IMR-90 (cell line): ENCODE results near the gene MECR. TPM values are rescaled to one million over a fixed set of nuclear protein-coding genes. Genes with fewer than 3 reads are reported as not detected.

Experiments
- ATAC-seq: fragments of 200-7000 bp; cut with Tn5 transposase; 2 replicates; pipeline ENCODE4 v1.9.1; 2020; ENCODE audit warnings: low read depth, mild to moderate bottlenecking, moderate library complexity
- BruUV-seq: library from RNA; stranded (reverse); fragments of 400-500 nt; replicated peaks from 2 replicates; lab custom pipeline; 2021; lab: Mats Ljungman, UMichigan
- CTCF ChIA-PET: fragments of 300-600 bp; formaldehyde crosslinking; extraction: SDS; loops from one replicate; lab custom pipeline; 2021; ENCODE audit warnings: antibody characterized with exemption; lab: Yijun Ruan, JAX
- POLR2A ChIA-PET: fragments of 300-600 bp; sonication (Branson Sonifier 250); formaldehyde crosslinking; loops from one replicate; lab custom pipeline; 2022; ENCODE audit warnings: antibody characterized with exemption; ENCODE audit not compliant: unreplicated experiment; lab: Charles Lee
- DNase-seq: peaks from one replicate; pipeline ENCODE4 v3.0.0; 2013
- H2AFZ ChIP-seq: replicated peaks from 2 replicates; pipeline ENCODE3; 2013; ENCODE audit warnings: low read length, mild to moderate bottlenecking; ENCODE audit not compliant: poor library complexity
- H2AK5ac ChIP-seq: 2 replicates; pipeline ENCODE4 v1.6.1; 2013; ENCODE audit warnings: low read depth, low read length, inconsistent platforms
- H2AK9ac ChIP-seq: replicated peaks from 2 replicates; pipeline ENCODE3; 2013; ENCODE audit warnings: mild to moderate bottlenecking, low read depth, low read length, moderate library complexity; ENCODE audit not compliant: poor library complexity
- H2BK120ac ChIP-seq: 2 replicates; pipeline ENCODE4 v1.6.1; 2013; ENCODE audit warnings: low read depth, low read length, inconsistent platforms
- H2BK15ac ChIP-seq: 3 replicates; pipeline ENCODE4 v1.6.1; 2013; ENCODE audit warnings: low read depth, low read length, inconsistent platforms
- H2BK20ac ChIP-seq: 2 replicates; pipeline ENCODE4 v1.6.1; 2013; ENCODE audit warnings: low read depth, mild to moderate bottlenecking, inconsistent platforms, low read length, moderate library complexity
- H2BK5ac ChIP-seq: 2 replicates; pipeline ENCODE4 v1.6.1; 2013; ENCODE audit warnings: mild to moderate bottlenecking, low read depth, low read length, inconsistent platforms; ENCODE audit not compliant: poor library complexity, severe bottlenecking
- H3K14ac ChIP-seq: replicated peaks from 2 replicates; pipeline ENCODE4 v1.6.1; 2013; ENCODE audit warnings: low read depth, low read length, inconsistent platforms
- H3K18ac ChIP-seq: 2 replicates; pipeline ENCODE4 v1.6.1; 2013; ENCODE audit warnings: low read depth, low read length, control low read depth
- H3K23ac ChIP-seq: 2 replicates; pipeline ENCODE4 v1.6.1; 2013; ENCODE audit warnings: low read depth, low read length, inconsistent platforms
- H3K27ac ChIP-seq: 2 replicates; pipeline ENCODE4 v1.5.1; 2013; ENCODE audit warnings: mild to moderate bottlenecking, control low read depth, low read length; ENCODE audit not compliant: insufficient read depth
- H3K27me3 ChIP-seq: 2 replicates; pipeline ENCODE4 v1.6.1; 2013; ENCODE audit warnings: low read length; ENCODE audit not compliant: control insufficient read depth, insufficient read depth
- H3K36me3 ChIP-seq: 2 replicates; pipeline ENCODE4 v1.6.1; 2013; ENCODE audit warnings: low read length, mixed read lengths; ENCODE audit not compliant: control insufficient read depth, insufficient read depth
- H3K4ac ChIP-seq: 2 replicates; pipeline ENCODE4 v1.6.1; 2013; ENCODE audit warnings: low read depth, low read length, inconsistent platforms
- H3K4me1 ChIP-seq: 2 replicates; pipeline ENCODE4 v1.6.1; 2013; ENCODE audit warnings: low read length, mixed read lengths; ENCODE audit not compliant: control insufficient read depth, insufficient read depth
- H3K4me2 ChIP-seq: 2 replicates; pipeline ENCODE4 v1.6.1; 2013; ENCODE audit warnings: low read depth, mild to moderate bottlenecking, control low read depth, low read length, moderate library complexity
- H3K4me3 ChIP-seq: 2 replicates; pipeline ENCODE4 v1.5.1; 2013; ENCODE audit warnings: low read depth, mild to moderate bottlenecking, control low read depth, low read length, moderate library complexity; ENCODE audit not compliant: insufficient read depth
- H3K56ac ChIP-seq: 2 replicates; pipeline ENCODE4 v1.6.1; 2013; ENCODE audit warnings: low read length, inconsistent platforms; ENCODE audit not compliant: insufficient read depth; ENCODE audit errors: extremely low read depth
- H3K79me1 ChIP-seq, 2 experiments: 2 replicates each; pipeline ENCODE4 v1.6.1; 2013; ENCODE audit warnings: low read length in 2 of 2, inconsistent platforms in 1 of 2, low read depth in 1 of 2
- H3K9ac ChIP-seq: 2 replicates; pipeline ENCODE4 v1.6.1; 2013; ENCODE audit warnings: low read depth, low read length, control low read depth
- H3K9me1 ChIP-seq: 2 replicates; pipeline ENCODE4 v1.6.1; 2013; ENCODE audit warnings: low read length, inconsistent platforms; ENCODE audit not compliant: insufficient read depth
- H3K9me3 ChIP-seq: 2 replicates; pipeline ENCODE4 v1.6.1; 2013; ENCODE audit warnings: low read length; ENCODE audit not compliant: control insufficient read depth, insufficient read depth
- H4K20me1 ChIP-seq: 2 replicates; pipeline ENCODE4 v1.6.1; 2013; ENCODE audit warnings: low read length, inconsistent platforms; ENCODE audit not compliant: insufficient read depth
- H4K5ac ChIP-seq: 2 replicates; pipeline ENCODE4 v1.6.1; 2013; ENCODE audit warnings: mild to moderate bottlenecking, low read depth, low read length, control low read depth
- H4K8ac ChIP-seq, 2 experiments: 2 replicates each; pipeline ENCODE4 v1.6.1; 2013; ENCODE audit warnings: low read depth in 2 of 2, low read length in 2 of 2, control low read depth in 1 of 2, inconsistent platforms in 1 of 2
- H4K91ac ChIP-seq: 2 replicates; pipeline ENCODE4 v1.6.1; 2013; ENCODE audit warnings: low read depth, low read length, inconsistent platforms; ENCODE audit not compliant: insufficient read depth
- MXI1 ChIP-seq: IDR thresholded peaks from 2 replicates; pipeline ENCODE4 v1.6.1; 2012; ENCODE audit warnings: low read depth, mild to moderate bottlenecking, low read length, moderate library complexity, borderline replicate concordance
- RAD21 ChIP-seq: IDR thresholded peaks from 2 replicates; pipeline ENCODE4 v1.6.1; 2012; ENCODE audit warnings: low read length, improper control_type of control experiment
- RFX5 ChIP-seq: IDR thresholded peaks from 2 replicates; pipeline ENCODE4 v1.8.0; 2012; ENCODE audit warnings: low read depth, mild to moderate bottlenecking, low read length, moderate library complexity
- SMC3 ChIP-seq: fragments of 150-350 bp; IDR thresholded peaks from 2 replicates; pipeline ENCODE4 v1.6.1; 2016; ENCODE audit warnings: low read depth, mild to moderate bottlenecking, antibody characterized with exemption, low read length, moderate library complexity
- WGBS, 2 experiments: methylation state at CpG; one replicate each; pipeline versions ENCODE4 v1.1.5 to v1.1.7; 2013; ENCODE audit warnings: missing lambda C conversion rate in 2 of 2; ENCODE audit not compliant: insufficient read length in 1 of 2; ENCODE audit errors: extremely low coverage in 2 of 2; 5-methylcytosine and 5-hydroxymethylcytosine counted together
- dilution Hi-C: fragments of 300-500 bp; cut with HindIII; formaldehyde crosslinking; loops from one replicate; pipeline ENCODE4 v1.14.3; 2018; ENCODE audit warnings: low sequenced_read_pairs; ENCODE audit not compliant: unreplicated experiment
- in situ Hi-C: fragments of 300-500 bp; cut with MboI; formaldehyde crosslinking; loops from 3 replicates; pipeline ENCODE4 v1.14.3; 2019; ENCODE audit warnings: low sequenced_read_pairs, inconsistent platforms, mixed read lengths
- intact Hi-C: fragments of 100-400 bp; cut with micrococcal nuclease; formaldehyde crosslinking; loops from 2 replicates; pipeline ENCODE4 v1.10.0; 2022
- polyA plus RNA-seq, 3 experiments: library from polyadenylated mRNA; depleted of rRNA; stranded (reverse); fragments of >200 nt; gene quantifications; 2 replicates each; pipeline ENCODE4 v1.2.3, GENCODE V29; 2012; ENCODE audit warnings: low replicate concordance in 1 of 3
- total RNA-seq: library from RNA; depleted of rRNA; stranded (reverse); fragments of >200 nt; gene quantifications from 2 replicates; pipeline ENCODE4 v1.2.3, GENCODE V29; 2012

The MECR gene
- total and polyA plus RNA-seq, 2 of the 4 experiments (the other 2 are of a cell fraction): 20.3 to 24.8 TPM

DNA sequence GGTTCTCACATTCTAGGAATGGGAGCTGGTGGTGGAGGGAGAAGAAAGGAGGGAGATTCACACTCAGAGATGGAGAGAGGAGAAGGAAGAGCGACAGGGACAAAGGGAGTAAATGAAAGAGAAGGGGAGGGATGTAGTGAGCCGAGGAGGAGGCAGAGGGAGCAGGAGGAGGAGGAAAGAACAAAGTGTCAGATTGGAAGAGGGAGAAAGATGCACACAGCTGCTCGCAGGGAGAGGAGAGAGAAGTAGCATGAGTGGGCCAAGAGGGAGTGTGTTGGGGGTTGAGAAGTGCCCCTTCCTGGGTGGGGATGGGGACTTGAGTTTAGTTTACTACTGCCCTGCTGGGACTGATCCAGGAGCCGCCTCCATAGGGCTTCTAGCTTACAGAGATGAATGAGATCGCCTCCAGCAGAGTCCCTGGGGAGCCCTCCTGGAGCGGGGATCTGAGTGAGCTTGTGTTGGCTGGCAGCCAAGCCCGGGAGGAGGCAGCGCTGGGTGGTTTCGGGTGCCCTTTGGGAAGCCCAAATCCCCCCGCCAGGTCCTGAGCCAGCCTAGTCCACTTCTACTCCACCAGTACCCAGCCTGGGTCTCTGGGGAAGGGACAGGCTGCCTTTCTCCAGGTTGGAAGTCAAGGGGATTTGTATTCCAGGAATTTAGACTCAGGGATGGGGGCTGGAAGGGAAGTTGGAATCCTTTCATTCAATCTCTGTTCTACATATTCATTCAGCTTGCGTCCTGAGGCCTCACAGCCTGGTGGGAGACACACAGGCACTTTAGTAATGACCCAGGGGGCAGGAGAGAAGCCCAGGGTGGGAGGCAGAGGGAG, 26.5 kb upstream of the MECR start:
- no peaks in the 10 kb centered on the region for H3K36me3 ChIP-seq
- H4K91ac ChIP-seq: 0 out of 2 replicates have a peak overlapping the region, but pooled peaks have one; percentile 35
- H2BK20ac ChIP-seq: peak overlapping the region; percentile 20; the same call in 1 of the 2 replicates
- H3K27ac ChIP-seq: no peak overlapping the region
- no peak overlapping the region for H4K8ac ChIP-seq
- H3K18ac ChIP-seq: no peak overlapping the region
- H2AK9ac ChIP-seq: no peak overlapping the region
- CTCF ChIA-PET: interaction anchor here (1.1 kb wide), 1 partner anchor 12 kb away, joined by 3 read pairs; no protein-coding TSS in a partner anchor
- H3K79me1 ChIP-seq: no peaks in the 10 kb centered on the region; a peak in 1 of 4 replicates
- dilution Hi-C loops: no loop called here
- H3K4me3 ChIP-seq: no peak overlapping the region
- intact Hi-C loops: no loop called here
- 0 out of 2 replicates have a peak, but pooled peaks cover 8% of the 10 kb centered on the region for H3K9me1 ChIP-seq
- H3K9me3 ChIP-seq: no peaks in the 10 kb centered on the region
- 40% methylated on average over 1 of the region's 11 CpGs; no CpG with 5 or more reads in 1 of the 2 experiments for WGBS, 2 experiments
- H3K56ac ChIP-seq: no peak overlapping the region
- BruUV-seq: no TSS peak
- no peak overlapping the region for H2BK15ac ChIP-seq
- peak overlapping the region; percentile 70 for H2AK5ac ChIP-seq
- no peak overlapping the region; the same call in 1 of the 2 replicates for H3K4me2 ChIP-seq
- 0 out of 2 replicates have a peak overlapping the region, but pooled peaks have one; percentile 16 for H3K4ac ChIP-seq
- H3K23ac ChIP-seq: peak overlapping the region; percentile 33
- peaks cover 8% of the 10 kb centered on the region; the same call in 1 of the 2 replicates for H3K4me1 ChIP-seq
- peak overlapping the region; percentile 78 for H2AFZ ChIP-seq
- TF ChIP-seq RAD21 (no peak), RFX5 (no peak), MXI1 (no peak), SMC3 (no peak)
- in situ Hi-C loops: no loop called here
- DNase-seq (no peak), ATAC-seq (peak; percentile 45)
- POLR2A ChIA-PET: no interaction called here
- no peak overlapping the region for H2BK5ac ChIP-seq
- no peaks in the 10 kb centered on the region for H3K27me3 ChIP-seq
- H4K5ac ChIP-seq: no peak overlapping the region
- H4K20me1 ChIP-seq: no peaks in the 10 kb centered on the region; the same call in 1 of the 2 replicates
- H3K9ac ChIP-seq: no peak overlapping the region
- no peak overlapping the region; the same call in 1 of the 2 replicates for H2BK120ac ChIP-seq
- peak overlapping the region; percentile 46 for H3K14ac ChIP-seq
